Aorta (tissue), 5 donors: ENCODE data around the gene MAP3K1. TPM values are rescaled to one million over a fixed set of nuclear protein-coding genes. Genes with fewer than 3 reads are reported as not detected.
A peak's percentile ranks its signal among the peaks of the same experiment; 100 is the strongest.

ENCODE experiments used
- ATAC-seq: fragments of 200-7000 bp; cut with Tn5 transposase; one replicate; pipeline ENCODE4 v1.9.1; 2022; ENCODE audit warnings: moderate library complexity; ENCODE audit not compliant: low FRiP score
- DNase-seq, 2 donors: peaks; one replicate each; pipeline ENCODE4 v3.0.0-alpha.2; 2020
- H3K27ac ChIP-seq, 2 donors: one replicate each; pipeline ENCODE4 v1.5.1; 2013; ENCODE audit warnings: low read length in 2 of 2, mild to moderate bottlenecking in 2 of 2, moderate library complexity in 2 of 2, control low read depth in 1 of 2, inconsistent platforms in 1 of 2, low read depth in 1 of 2
- H3K27me3 ChIP-seq, 2 donors: one replicate each; pipeline ENCODE4 v1.6.1; 2013; ENCODE audit warnings: control low read depth in 1 of 2, low read length in 1 of 2, mild to moderate bottlenecking in 1 of 2, moderate library complexity in 1 of 2; ENCODE audit not compliant: insufficient read depth in 2 of 2, control insufficient read depth in 1 of 2
- H3K36me3 ChIP-seq, 2 donors: one replicate each; pipeline ENCODE4 v1.6.1; 2013; ENCODE audit warnings: control low read depth in 1 of 2, low read length in 1 of 2, mild to moderate bottlenecking in 1 of 2; ENCODE audit not compliant: insufficient read depth in 2 of 2, control insufficient read depth in 1 of 2
- H3K4me1 ChIP-seq, 2 donors: one replicate each; pipeline ENCODE4 v1.6.1; 2013; ENCODE audit warnings: low read length in 2 of 2, control low read depth in 1 of 2, mild to moderate bottlenecking in 1 of 2, moderate library complexity in 1 of 2; ENCODE audit not compliant: insufficient read depth in 2 of 2, control insufficient read depth in 1 of 2
- H3K4me3 ChIP-seq, 2 donors: one replicate each; pipeline ENCODE4 v1.5.1; 2013; ENCODE audit warnings: low read length in 2 of 2, control low read depth in 1 of 2, mild to moderate bottlenecking in 1 of 2
- H3K9me3 ChIP-seq: one replicate; pipeline ENCODE4 v1.6.1; 2013; ENCODE audit warnings: mild to moderate bottlenecking, low read length; ENCODE audit not compliant: control insufficient read depth
- WGBS, 2 donors: extraction: QIAGEN DNeasy Blood & Tissue Kit; methylation state at CpG; one replicate each; pipeline ENCODE4 v1.1.7; 2013; 5-methylcytosine and 5-hydroxymethylcytosine counted together
- intact Hi-C, 2 donors: fragments of 100-400 bp; cut with DNase I; formaldehyde crosslinking; loops; one replicate each; pipeline versions ENCODE4 v1.14.2 to v1.15.0; 2022
- polyA plus RNA-seq, 2 donors: library from polyadenylated mRNA; stranded (reverse); fragments of 200-250 nt; gene quantifications; one replicate each; pipeline ENCODE4 v1.2.3, GENCODE V29; 2013
- total RNA-seq, 2 donors: library from RNA; stranded (reverse); fragmentation: NEBNext Ultra II Directional; extraction: Animal tissue kit (Norgen Biotek cat#: 25700); gene quantifications; one replicate each; pipeline ENCODE4 v1.2.1, GENCODE V29; 2021
- donor health status: healthy with polysubstance abuse.
- donor health status: Bipolar disorder and iron deficiency.
- donor health status: DM: no; HTN: no; CAD: no.
- donor health status: DM: no; HTN: no; CAD: no.
- donor health status: DM: yes; HTN: yes; CAD: no.

The MAP3K1 gene
- total and polyA plus RNA-seq, 4 donors, result 1.8 to 26.3 (median 7.2) TPM

DNA sequence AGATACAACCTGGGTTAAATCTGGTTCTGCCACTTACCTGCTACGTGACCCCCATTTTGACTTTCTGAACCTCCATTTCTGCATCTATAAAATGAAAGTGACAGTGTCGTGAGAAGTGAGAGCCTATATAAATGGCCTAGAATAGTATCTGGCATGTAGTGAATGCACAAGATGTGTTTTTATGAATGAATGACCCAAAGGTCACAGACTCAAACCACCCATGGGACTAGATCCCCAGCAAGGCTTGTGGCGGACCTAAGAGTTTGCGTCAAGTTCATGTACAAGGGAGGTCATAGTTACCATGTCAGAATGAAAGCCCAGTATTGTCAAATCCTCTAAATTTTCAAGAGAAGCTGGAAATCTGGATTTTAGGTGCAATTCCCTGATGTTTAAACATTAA is 82.9 kb downstream of the MAP3K1 start:
- ATAC-seq, result no peak
- WGBS, 2 donors, result 87 to 92% methylated on average over 4 of the region's 4 CpGs

DNA sequence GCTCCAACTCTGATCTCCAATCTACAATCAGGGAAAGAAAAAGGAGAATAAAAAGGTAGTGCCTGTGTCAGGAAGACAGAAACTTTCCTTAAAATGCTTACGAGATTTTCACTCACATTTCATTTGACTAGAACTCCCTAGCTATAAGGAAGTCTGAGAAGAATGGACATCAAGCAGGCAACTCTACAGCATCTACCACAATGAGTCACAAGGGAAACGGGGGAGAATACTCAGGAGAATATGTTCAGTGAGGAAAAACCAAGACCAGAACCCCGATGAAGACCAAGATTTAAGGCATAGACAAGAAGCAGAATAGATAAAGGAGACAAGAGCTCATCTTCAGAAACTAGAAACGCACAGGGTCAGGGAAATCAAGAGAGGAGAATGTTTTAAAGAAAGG is 85.0 kb downstream of the MAP3K1 start:
- ATAC-seq, result no peak
- no peaks in the 10 kb centered on the region for H3K36me3 ChIP-seq
- DNase-seq, result no peak
- intact Hi-C loops, result loop anchor here (5.0 kb wide), 1 partner anchor 322 kb away; no protein-coding TSS in a partner anchor
- H3K4me1 ChIP-seq, result no peaks in the 10 kb centered on the region
- H3K4me3 ChIP-seq, result no peak overlapping the region
- H3K27ac ChIP-seq, result no peak overlapping the region
- peaks cover 0 to 1% of the 10 kb centered on the region in 2 donors for H3K27me3 ChIP-seq
- H3K9me3 ChIP-seq, result no peaks in the 10 kb centered on the region
- WGBS, 2 donors, result 57 to 64% methylated on average over 4 of the region's 4 CpGs

More for the DNA sequence above, 82.9 kb downstream of the MAP3K1 start:
- H3K27ac ChIP-seq, result no peak overlapping the region
- intact Hi-C loops, result no loop called here
- H3K36me3 ChIP-seq, result no peaks in the 10 kb centered on the region
- H3K27me3 ChIP-seq, result peaks cover 0 to 1% of the 10 kb centered on the region in 2 donors
- H3K9me3 ChIP-seq, result no peaks in the 10 kb centered on the region
- no peak for DNase-seq
- no peaks in the 10 kb centered on the region for H3K4me1 ChIP-seq
- H3K4me3 ChIP-seq, result no peak overlapping the region

DNA sequence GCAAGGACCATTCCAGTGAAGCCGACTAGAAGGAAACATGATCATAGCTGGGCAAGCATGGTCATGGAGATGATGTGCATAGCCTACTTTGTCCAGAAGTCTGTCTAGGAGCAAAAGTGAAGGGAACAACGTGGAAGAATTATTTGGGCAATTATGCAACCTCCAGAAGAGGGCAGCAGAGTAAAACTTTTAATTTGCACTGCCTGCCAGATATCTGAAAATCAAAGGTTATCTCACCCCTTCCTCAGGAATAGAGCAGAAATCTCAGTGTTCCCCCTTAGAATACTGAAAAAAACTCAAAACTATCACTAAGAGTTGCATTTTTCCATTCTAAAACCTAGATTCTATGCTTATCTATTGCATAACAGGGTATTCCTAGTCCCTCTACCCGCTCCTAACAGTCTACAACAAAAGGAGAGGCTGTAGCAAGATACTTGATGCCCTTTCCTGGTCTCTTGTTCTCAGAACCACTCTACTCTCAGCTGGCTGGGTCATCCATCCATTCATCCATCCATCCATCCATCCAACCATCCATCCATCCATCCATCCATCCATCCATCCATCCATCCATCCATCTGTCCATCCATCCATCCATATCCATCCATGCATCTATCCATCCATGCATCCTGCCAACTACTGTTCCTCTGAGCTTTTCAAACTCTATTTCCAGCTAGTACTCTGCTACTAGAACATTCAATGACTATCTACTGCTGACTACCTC is 85.7 kb downstream of the MAP3K1 start:
- DNase-seq (no peak), ATAC-seq (peak; percentile 78)
- Histone ChIP-seq H3K36me3 (no peaks in the 10 kb centered on the region), H3K4me1 (no peaks in the 10 kb centered on the region), H3K27ac (no peak overlapping the region), H3K4me3 (no peak overlapping the region), H3K27me3 (peaks cover 0 to 1% of the 10 kb centered on the region in 2 donors), H3K9me3 (no peaks in the 10 kb centered on the region)
- intact Hi-C loops, result loop anchor here (5.0 kb wide), 1 partner anchor 321 kb away; no protein-coding TSS in a partner anchor
- WGBS, 2 donors, result 36 to 41% methylated on average over 3 of the region's 3 CpGs

DNA sequence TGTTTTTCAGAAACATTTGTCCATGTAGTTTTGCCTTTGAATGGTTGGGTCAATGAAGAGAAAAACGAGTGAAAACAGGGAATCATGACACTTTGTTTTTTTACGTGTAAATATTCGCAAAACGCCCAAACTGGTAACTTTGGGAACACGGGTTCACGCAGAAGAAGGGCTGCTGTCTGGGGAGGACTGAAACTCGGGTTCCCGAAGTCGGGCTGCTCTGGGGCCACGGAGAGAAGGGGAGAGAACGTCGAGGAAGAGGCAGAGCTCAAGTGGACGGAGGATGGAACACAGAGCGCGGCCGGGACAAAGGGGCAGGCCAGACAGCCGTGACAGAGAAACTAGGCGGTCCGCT is 93.6 kb downstream of the MAP3K1 start:
- Histone ChIP-seq H3K9me3 (no peaks in the 10 kb centered on the region), H3K27me3 (no peaks in the 10 kb centered on the region), H3K4me1 (no peaks in the 10 kb centered on the region), H3K36me3 (no peaks in the 10 kb centered on the region), H3K4me3 (peak overlapping the region; percentile 15 to 45), H3K27ac (peak overlapping the region in 1 of 2 donors; percentile 83)
- WGBS, 2 donors, result 0 to 1% methylated on average over 16 to 19 of the region's 19 CpGs
- intact Hi-C loops, result loop anchor here in 1 of 2 donors (5.0 kb wide), 1 partner anchor 43 kb away; the partner anchor contains the start of gene MIER3
- DNase-seq (peak; percentile 86 to 92), ATAC-seq (peak; percentile 77)

DNA sequence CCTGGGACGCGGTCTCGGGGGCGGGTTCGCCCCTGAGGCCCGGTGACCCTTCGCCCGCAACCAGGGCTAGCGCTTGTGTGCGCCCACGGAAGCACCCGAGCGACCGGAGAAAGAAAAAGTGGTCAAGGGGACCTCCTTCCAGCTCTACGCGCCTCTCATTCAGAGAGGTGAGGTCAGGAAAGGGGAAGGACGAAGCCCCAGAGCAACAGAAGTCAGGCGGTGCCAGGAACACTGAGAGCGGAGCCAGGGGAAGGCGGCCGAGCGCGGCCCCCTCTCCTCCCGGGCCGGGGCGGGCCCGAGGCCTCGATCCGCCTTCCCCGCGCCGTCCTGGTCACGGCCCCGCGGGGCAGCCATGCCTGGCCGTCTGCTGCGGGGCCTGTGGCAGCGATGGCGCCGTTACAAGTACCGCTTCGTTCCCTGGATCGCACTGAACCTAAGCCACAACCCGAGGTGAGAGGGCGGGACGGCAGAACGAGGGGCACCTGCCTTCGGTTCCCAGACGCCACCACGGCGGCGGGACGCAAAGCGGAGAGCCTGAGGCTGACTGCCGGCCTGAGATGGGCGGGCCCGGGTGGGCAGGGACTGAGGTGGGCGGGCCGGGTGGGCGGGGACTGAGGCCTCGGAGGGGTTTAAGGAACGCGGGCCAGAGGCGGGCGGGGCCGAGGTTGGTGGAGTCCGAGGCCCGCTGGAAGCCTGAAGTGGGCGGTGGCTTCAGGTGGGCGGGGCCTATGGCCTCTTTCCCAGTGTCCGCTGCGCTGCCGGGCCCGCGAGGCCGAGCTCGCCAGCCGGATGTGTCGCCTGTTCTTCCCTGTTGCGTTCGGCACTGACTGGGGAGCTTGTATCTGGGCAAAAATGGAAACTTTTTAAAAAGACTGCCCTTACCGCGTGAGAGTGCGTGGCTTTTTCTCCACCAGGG is 94.2 kb downstream of the MAP3K1 start, which contains the start of gene SETD9:
Gene SETD9, plus strand, starts transcription at position 303 of the 916 bp plus-strand sequence. Its CDS starts 50 bp downstream, at position 353.
- H3K27me3 ChIP-seq, result no peaks in the 10 kb centered on the region
- H3K36me3 ChIP-seq, result no peaks in the 10 kb centered on the region
- DNase-seq, result peak; percentile 99 to 100
- H3K4me3 ChIP-seq, result peak within 1 kb of the TSS; percentile 65 to 70
- ATAC-seq, result peak; percentile 99
- no peaks in the 10 kb centered on the region for H3K4me1 ChIP-seq
- H3K9me3 ChIP-seq, result no peaks in the 10 kb centered on the region
- H3K27ac ChIP-seq, result peak within 1 kb of the TSS; percentile 38 to 96
- 0% methylated on average over 47 to 84 of the region's 84 CpGs for WGBS, 2 donors
- intact Hi-C loops, result loop anchor here (1.0 to 5.0 kb wide), 3 partner anchors 41 to 263 kb away; partner anchors contain the start of gene MIER3 (in 1 of the 2)

DNA sequence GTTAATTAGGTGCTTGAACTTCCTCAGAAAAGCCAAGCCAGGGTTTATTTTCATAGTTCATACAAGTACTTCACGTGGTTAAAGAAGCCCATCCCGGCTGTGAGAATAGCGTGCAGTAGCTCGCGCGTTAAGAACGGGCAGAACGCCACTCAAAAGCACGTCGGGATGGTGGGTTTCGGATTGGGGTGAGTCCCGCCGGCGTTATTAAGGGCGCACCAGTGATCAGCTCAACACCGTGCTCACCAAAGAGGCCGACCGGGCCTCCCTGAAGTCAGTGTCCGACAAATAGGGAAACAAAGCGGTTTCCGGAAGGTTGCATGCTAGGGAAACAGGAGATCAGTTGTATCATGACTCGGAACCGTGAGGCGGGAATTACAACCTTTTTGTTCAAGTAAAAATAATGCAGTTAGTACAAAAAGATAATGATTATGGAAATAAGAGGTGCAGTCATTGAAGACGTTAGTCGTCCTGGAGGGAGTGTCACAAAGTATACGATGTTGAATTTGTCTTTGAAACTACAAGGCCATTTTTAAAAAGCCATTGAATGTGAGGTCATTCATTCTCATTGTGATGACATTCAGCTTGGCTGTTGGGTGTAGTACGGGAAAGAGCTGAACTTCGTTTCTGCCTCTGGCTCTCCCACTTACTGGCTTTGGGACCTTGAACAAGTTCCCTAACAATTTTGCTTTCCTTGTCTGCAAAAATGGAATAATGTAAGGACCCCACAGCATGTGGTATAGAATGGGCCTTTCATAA is 95.0 kb downstream of the MAP3K1 start:
- Histone ChIP-seq H3K27me3 (no peaks in the 10 kb centered on the region), H3K36me3 (no peaks in the 10 kb centered on the region), H3K27ac (peak overlapping the region; percentile 38 to 96), H3K9me3 (no peaks in the 10 kb centered on the region), H3K4me3 (peak overlapping the region; percentile 65 to 70), H3K4me1 (no peaks in the 10 kb centered on the region)
- ATAC-seq, result peak; percentile 48
- 1% methylated on average over 29 of the region's 29 CpGs for WGBS, 2 donors
- intact Hi-C loops, result loop anchor here in 1 of 2 donors (1.0 to 2.0 kb wide), 2 partner anchors 40 to 262 kb away; no protein-coding TSS in a partner anchor
- peak; percentile 69 to 79 for DNase-seq

DNA sequence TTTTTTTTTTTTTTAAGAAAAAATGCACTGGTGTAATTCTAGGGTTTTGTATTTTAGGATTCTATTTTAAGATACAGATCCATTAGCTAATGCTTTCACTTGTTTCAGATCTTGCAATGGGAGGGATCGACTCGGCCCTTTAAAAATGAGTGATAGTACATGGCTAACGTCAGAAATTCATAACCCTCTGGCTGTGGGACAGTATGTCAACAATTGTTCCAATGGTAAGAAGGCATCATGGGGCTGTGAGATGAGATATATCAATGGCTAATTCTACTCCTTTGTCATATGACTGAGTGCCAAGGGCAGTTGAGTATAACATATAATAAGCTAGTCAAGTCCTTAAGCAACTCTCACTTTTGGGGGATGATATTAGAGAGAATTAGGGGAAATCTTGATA is 98.4 kb downstream of the MAP3K1 start:
- intact Hi-C loops, result no loop called here
- WGBS, 2 donors, result 87 to 89% methylated on average over 3 of the region's 3 CpGs
- no peaks in the 10 kb centered on the region for H3K9me3 ChIP-seq
- no peaks in the 10 kb centered on the region for H3K27me3 ChIP-seq
- DNase-seq (no peak), ATAC-seq (no peak)
- no peak overlapping the region for H3K27ac ChIP-seq
- H3K4me3 ChIP-seq, result no peak overlapping the region
- H3K36me3 ChIP-seq, result no peaks in the 10 kb centered on the region
- no peaks in the 10 kb centered on the region for H3K4me1 ChIP-seq

DNA sequence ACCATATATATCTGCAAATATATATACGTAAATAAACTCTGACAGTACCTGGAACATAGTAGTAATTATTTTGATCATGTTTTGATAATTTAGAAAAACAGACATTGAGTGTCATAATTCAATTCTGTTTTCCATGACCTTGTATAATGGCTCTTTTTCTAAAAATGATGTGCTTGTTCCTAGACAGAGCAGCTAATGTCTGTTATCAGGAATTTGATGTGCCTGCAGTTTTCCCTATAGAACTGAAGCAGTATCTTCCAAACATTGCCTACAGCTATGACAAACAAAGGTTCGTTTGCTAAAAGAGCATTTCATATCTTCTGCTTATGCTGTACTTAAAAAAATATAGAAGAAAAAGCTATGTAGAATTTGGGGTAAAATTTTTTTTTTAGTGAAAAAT is 99.3 kb downstream of the MAP3K1 start:
- ATAC-seq, result no peak
- no peak for DNase-seq

More for the DNA sequence above, 99.3 kb downstream of the MAP3K1 start:
- Histone ChIP-seq H3K27me3 (no peaks in the 10 kb centered on the region), H3K4me1 (no peaks in the 10 kb centered on the region), H3K36me3 (no peaks in the 10 kb centered on the region), H3K9me3 (no peaks in the 10 kb centered on the region), H3K4me3 (no peak overlapping the region), H3K27ac (no peak overlapping the region)
- 89 to 90% methylated on average over 2 of the region's 2 CpGs for WGBS, 2 donors
- intact Hi-C loops, result no loop called here
